ENCODE measurements around the gene FOXJ3.

FOXJ3 gene

GRCh38 chr1:42311138-42311537 is 23.9 kb downstream of the FOXJ3 start:
- peaks cover 27% of the 10 kb centered on the region for H3K4me1 Mint-ChIP-seq

GRCh38 chr1:42306977-42307376 is 28.1 kb downstream of the FOXJ3 start:
- no peaks in the 10 kb centered on the region for H3K27me3 Mint-ChIP-seq
- peaks cover 40% of the 10 kb centered on the region for H3K36me3 Mint-ChIP-seq
- no peak for DNase-seq (ENCODE audit: low spot score in 2 of 2)
- peaks cover 8% of the 10 kb centered on the region for H3K9me3 Mint-ChIP-seq
- H3K4me1 Mint-ChIP-seq, result peaks cover 15% of the 10 kb centered on the region
- no peak overlapping the region for H3K4me3 Mint-ChIP-seq
- ATAC-seq (ENCODE audit: low read depth), result no peak
- no peak overlapping the region for H3K27ac Mint-ChIP-seq

More at GRCh38 chr1:42311138-42311537, 23.9 kb downstream of the FOXJ3 start:
- ATAC-seq (ENCODE audit: low read depth) (no peak), DNase-seq (ENCODE audit: low spot score in 2 of 2) (no peak)
- H3K27me3 Mint-ChIP-seq, result no peaks in the 10 kb centered on the region
- H3K27ac Mint-ChIP-seq, result no peak overlapping the region
- H3K9me3 Mint-ChIP-seq, result no peaks in the 10 kb centered on the region
- peaks cover 19% of the 10 kb centered on the region for H3K36me3 Mint-ChIP-seq
- no peak overlapping the region for H3K4me3 Mint-ChIP-seq

GRCh38 chr1:42305639-42306038 is 29.4 kb downstream of the FOXJ3 start:
- no peaks in the 10 kb centered on the region for H3K27me3 Mint-ChIP-seq
- H3K27ac Mint-ChIP-seq, result no peak overlapping the region
- peaks cover 14% of the 10 kb centered on the region for H3K9me3 Mint-ChIP-seq
- H3K4me3 Mint-ChIP-seq, result no peak overlapping the region
- H3K4me1 Mint-ChIP-seq, result peaks cover 13% of the 10 kb centered on the region
- H3K36me3 Mint-ChIP-seq, result peaks cover 45% of the 10 kb centered on the region
- no peak for DNase-seq (ENCODE audit: low spot score in 2 of 2)
- no peak for ATAC-seq (ENCODE audit: low read depth)

DNA sequence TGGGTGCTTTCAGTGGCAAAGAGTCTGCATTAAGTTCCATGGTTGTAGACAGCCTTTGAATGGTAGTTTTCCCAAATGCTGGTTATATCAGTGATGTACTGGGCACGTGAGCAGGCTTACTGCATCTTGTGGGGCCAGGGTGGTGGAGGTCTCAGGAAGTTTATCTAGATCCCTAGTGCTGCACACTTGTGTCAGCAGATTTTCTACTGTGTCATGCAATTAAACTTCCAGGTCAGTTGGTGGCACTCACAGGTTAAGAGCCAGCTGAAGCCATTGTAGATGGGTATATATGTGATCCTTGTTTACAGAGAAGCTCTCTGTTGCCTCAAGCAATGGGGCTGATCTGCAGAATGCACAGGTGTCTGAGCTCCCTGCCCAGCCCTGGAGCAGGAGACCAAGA is 33.0 kb downstream of the FOXJ3 start:
- no peak for ATAC-seq (ENCODE audit: low read depth)
- Mint-ChIP-seq H3K36me3 (peaks cover 45% of the 10 kb centered on the region), H3K4me1 (peaks cover 7% of the 10 kb centered on the region), H3K27me3 (no peaks in the 10 kb centered on the region), H3K9me3 (peaks cover 18% of the 10 kb centered on the region), H3K27ac (no peak overlapping the region), H3K4me3 (no peak overlapping the region)
- DNase-seq (ENCODE audit: low spot score in 2 of 2), result no peak

DNA sequence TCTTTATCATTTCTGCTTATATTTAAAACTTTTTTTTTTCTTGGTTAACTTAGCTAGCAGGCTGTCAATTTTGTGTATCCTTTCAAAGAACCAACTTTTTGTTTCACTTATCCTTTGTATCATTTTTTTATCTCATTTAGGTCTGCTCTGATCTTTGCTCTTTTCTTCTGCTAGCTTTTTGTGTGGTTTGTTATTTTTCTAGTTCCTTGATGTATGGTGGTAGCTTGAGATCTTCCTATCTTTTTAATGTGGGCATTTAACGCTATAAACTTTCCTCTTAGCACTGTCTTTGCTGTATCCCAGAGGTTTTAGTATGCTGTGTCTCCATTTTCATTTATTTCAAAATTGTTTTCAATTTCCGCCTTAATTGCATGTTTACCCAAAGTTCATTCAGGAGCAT is 36.5 kb downstream of the FOXJ3 start:
- peaks cover 35% of the 10 kb centered on the region for H3K36me3 Mint-ChIP-seq
- DNase-seq (ENCODE audit: low spot score in 2 of 2), result no peak
- no peak for ATAC-seq (ENCODE audit: low read depth)
- H3K4me1 Mint-ChIP-seq, result peaks cover 7% of the 10 kb centered on the region
- no peaks in the 10 kb centered on the region for H3K27me3 Mint-ChIP-seq
- H3K9me3 Mint-ChIP-seq, result peaks cover 14% of the 10 kb centered on the region
- no peak overlapping the region for H3K27ac Mint-ChIP-seq
- H3K4me3 Mint-ChIP-seq, result no peak overlapping the region

DNA sequence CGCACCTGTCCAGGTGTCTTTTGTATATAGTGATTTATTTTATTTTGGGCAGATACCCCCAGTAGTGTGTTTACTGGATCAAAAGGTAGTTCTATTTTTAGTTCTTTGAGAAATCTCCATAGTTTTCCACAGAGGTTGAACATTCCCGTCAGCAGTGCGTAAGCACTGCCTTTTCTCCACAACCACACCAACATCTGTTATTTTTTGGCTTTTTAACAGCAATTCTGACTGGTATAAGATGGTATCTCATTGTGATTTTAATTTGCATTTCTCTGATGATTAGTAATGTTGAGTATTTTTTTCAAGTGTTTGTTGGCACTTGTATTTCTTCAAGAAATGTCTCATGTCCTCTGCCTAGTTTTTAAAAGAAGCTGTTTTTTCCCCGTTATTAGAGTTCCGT is 39.2 kb downstream of the FOXJ3 start:
- ATAC-seq (ENCODE audit: low read depth) (no peak), DNase-seq (ENCODE audit: low spot score in 2 of 2) (no peak)
- H3K4me1 Mint-ChIP-seq, result peaks cover 13% of the 10 kb centered on the region
- no peak overlapping the region for H3K4me3 Mint-ChIP-seq
- peaks cover 8% of the 10 kb centered on the region for H3K9me3 Mint-ChIP-seq
- peaks cover 24% of the 10 kb centered on the region for H3K36me3 Mint-ChIP-seq
- no peaks in the 10 kb centered on the region for H3K27me3 Mint-ChIP-seq
- H3K27ac Mint-ChIP-seq, result peak overlapping the region; percentile 29

DNA sequence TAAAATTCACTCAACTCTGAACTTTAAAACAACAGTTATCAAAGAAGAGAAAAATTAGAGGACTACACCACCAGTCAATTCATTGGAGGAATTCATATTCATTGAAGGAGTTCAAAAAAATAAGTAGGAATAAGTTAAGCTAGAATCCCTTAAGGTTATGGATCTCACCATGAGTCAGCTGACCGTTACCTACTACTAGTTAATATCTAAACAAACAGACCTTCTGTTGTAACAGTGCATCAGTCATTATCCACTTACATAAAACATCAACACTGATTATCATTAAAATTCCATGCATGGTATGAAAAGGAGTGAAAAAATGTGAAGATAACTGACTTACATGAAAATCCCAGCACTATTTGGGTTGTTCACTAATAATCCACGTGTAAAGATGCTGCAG is 44.9 kb downstream of the FOXJ3 start:
- peaks cover 18% of the 10 kb centered on the region for H3K4me1 Mint-ChIP-seq
- DNase-seq (ENCODE audit: low spot score in 2 of 2) (no peak), ATAC-seq (ENCODE audit: low read depth) (no peak)
- peaks cover 12% of the 10 kb centered on the region for H3K36me3 Mint-ChIP-seq
- H3K9me3 Mint-ChIP-seq, result no peaks in the 10 kb centered on the region
- H3K27ac Mint-ChIP-seq, result no peak overlapping the region
- H3K27me3 Mint-ChIP-seq, result no peaks in the 10 kb centered on the region
- no peak overlapping the region for H3K4me3 Mint-ChIP-seq

DNA sequence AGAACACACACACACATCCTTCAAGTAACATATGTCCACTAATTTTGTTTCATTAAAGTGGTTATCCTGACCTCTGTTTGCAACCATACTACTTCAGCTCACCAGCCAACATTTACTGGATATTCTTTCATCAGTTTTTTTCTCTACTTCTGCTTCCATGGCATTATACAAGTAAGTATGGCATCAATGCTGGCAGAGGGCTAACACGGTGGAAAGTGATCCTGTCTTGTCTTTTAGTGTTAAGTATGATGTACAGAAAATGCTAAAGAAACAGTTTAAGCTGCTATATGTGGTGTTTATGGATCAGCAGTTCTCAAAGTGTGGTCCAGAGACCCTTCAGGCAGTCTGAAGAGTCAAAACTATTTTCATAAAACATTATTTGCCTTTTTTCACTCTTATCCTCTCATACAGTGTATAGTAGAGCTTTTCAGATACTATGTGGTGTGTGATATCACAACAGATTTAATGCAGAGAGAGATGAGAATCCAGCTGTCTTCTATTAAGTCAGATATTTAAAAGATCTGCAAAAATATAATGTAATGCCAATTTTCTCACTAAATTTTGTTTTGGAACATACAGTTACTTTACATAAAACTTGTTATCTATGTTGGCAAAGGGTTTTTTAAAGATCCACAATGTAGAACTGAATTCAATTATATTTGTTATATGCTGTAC is 46.6 kb downstream of the FOXJ3 start:
- H3K27me3 Mint-ChIP-seq, result no peaks in the 10 kb centered on the region
- H3K27ac Mint-ChIP-seq, result no peak overlapping the region
- ATAC-seq (ENCODE audit: low read depth) (no peak), DNase-seq (ENCODE audit: low spot score in 2 of 2) (no peak)
- H3K36me3 Mint-ChIP-seq, result peaks cover 8% of the 10 kb centered on the region
- no peaks in the 10 kb centered on the region for H3K9me3 Mint-ChIP-seq
- peaks cover 18% of the 10 kb centered on the region for H3K4me1 Mint-ChIP-seq
- no peak overlapping the region for H3K4me3 Mint-ChIP-seq

GRCh38 chr1:42282867-42283583 is 52.0 kb downstream of the FOXJ3 start:
- DNase-seq (ENCODE audit: low spot score in 2 of 2) (no peak), ATAC-seq (ENCODE audit: low read depth) (no peak)
- H3K4me3 Mint-ChIP-seq, result no peak overlapping the region
- no peak overlapping the region for H3K27ac Mint-ChIP-seq
- H3K36me3 Mint-ChIP-seq, result peaks cover 13% of the 10 kb centered on the region
- no peaks in the 10 kb centered on the region for H3K9me3 Mint-ChIP-seq
- H3K4me1 Mint-ChIP-seq, result peaks cover 25% of the 10 kb centered on the region
- H3K27me3 Mint-ChIP-seq, result no peaks in the 10 kb centered on the region

GRCh38 chr1:42282024-42282579 is 52.9 kb downstream of the FOXJ3 start:
- H3K9me3 Mint-ChIP-seq, result no peaks in the 10 kb centered on the region
- peaks cover 24% of the 10 kb centered on the region for H3K4me1 Mint-ChIP-seq
- no peak for ATAC-seq (ENCODE audit: low read depth)
- peaks cover 12% of the 10 kb centered on the region for H3K36me3 Mint-ChIP-seq
- no peaks in the 10 kb centered on the region for H3K27me3 Mint-ChIP-seq
- no peak overlapping the region for H3K27ac Mint-ChIP-seq
- H3K4me3 Mint-ChIP-seq, result no peak overlapping the region
- no peak for DNase-seq (ENCODE audit: low spot score in 2 of 2)

DNA sequence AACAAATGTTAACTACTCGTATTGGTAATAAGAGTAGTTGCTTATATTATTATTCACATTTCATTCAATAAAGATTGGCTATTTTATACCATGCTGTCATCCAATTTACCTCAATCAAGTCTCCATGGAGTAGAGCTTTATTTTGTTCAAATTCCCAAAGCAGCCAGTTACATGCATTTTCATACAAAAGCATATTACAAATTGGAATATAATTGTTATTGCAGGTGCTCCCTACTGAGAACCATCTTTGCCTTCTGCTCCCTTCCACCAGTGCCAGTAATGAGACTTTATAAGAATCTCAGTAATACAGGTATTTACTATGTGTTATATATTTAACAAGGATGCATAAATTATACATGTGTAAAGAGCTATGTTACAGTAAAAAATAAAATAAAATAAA is 54.2 kb downstream of the FOXJ3 start:
- ATAC-seq (ENCODE audit: low read depth), result no peak
- no peaks in the 10 kb centered on the region for H3K9me3 Mint-ChIP-seq
- H3K36me3 Mint-ChIP-seq, result peaks cover 18% of the 10 kb centered on the region
- no peak overlapping the region for H3K4me3 Mint-ChIP-seq
- peak overlapping the region; percentile 1 for H3K27ac Mint-ChIP-seq
- no peak for DNase-seq (ENCODE audit: low spot score in 2 of 2)
- no peaks in the 10 kb centered on the region for H3K27me3 Mint-ChIP-seq
- peaks cover 24% of the 10 kb centered on the region for H3K4me1 Mint-ChIP-seq

- Mint-ChIP-seq H3K9me3 (no peaks in the 10 kb centered on the region), H3K4me1 (peaks cover 31% of the 10 kb centered on the region), H3K27me3 (no peaks in the 10 kb centered on the region), H3K4me3 (no peak overlapping the region), H3K36me3 (peaks cover 25% of the 10 kb centered on the region), H3K27ac (no peak overlapping the region)
- DNase-seq (ENCODE audit: low spot score in 2 of 2) (no peak), ATAC-seq (ENCODE audit: low read depth) (no peak)
These were observed 56.0 kb downstream of the FOXJ3 start for GRCh38 chr1:42279055-42279454.

DNA sequence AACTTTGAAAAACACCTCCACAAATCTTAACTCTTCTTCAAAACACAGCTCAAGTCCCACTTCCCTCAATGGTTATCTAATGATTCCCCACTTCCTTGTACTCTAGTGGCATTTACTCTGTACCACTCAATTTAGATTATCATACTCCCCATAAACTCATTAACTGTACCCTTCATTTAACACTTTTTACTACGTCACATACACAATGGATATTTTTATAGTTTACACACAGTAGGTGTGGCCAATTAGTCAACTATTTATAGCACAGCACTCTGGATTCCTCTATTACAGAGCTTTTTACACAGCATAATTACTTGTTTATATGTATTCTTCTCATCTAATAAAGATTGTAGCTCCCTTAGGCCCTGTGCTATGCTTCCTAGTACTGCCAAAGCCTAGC is 62.1 kb downstream of the FOXJ3 start:
- Mint-ChIP-seq H3K9me3 (no peaks in the 10 kb centered on the region), H3K4me3 (no peak overlapping the region), H3K4me1 (peaks cover 30% of the 10 kb centered on the region), H3K36me3 (peaks cover 21% of the 10 kb centered on the region), H3K27me3 (no peaks in the 10 kb centered on the region), H3K27ac (peak overlapping the region; percentile 29)
- no peak for DNase-seq (ENCODE audit: low spot score in 2 of 2)
- ATAC-seq (ENCODE audit: low read depth), result no peak

- ATAC-seq (ENCODE audit: low read depth), result no peak
- Mint-ChIP-seq H3K27me3 (no peaks in the 10 kb centered on the region), H3K9me3 (no peaks in the 10 kb centered on the region), H3K4me3 (no peak overlapping the region), H3K4me1 (peaks cover 37% of the 10 kb centered on the region), H3K27ac (no peak overlapping the region), H3K36me3 (peaks cover 22% of the 10 kb centered on the region)
- no peak for DNase-seq (ENCODE audit: low spot score in 2 of 2)
These were observed 67.1 kb downstream of the FOXJ3 start for GRCh38 chr1:42267904-42268303.
